ENCODE data around the gene DNAI2. TPM values are rescaled to one million over a fixed set of nuclear protein-coding genes. Genes with fewer than 3 reads are reported as not detected.
A peak's percentile ranks its signal among the peaks of the same experiment; 100 is the strongest.

The DNAI2 gene
- total and polyA plus RNA-seq, 12 donors: 0.06 to 0.26 (median 0.14) TPM; not detected in 9

DNA sequence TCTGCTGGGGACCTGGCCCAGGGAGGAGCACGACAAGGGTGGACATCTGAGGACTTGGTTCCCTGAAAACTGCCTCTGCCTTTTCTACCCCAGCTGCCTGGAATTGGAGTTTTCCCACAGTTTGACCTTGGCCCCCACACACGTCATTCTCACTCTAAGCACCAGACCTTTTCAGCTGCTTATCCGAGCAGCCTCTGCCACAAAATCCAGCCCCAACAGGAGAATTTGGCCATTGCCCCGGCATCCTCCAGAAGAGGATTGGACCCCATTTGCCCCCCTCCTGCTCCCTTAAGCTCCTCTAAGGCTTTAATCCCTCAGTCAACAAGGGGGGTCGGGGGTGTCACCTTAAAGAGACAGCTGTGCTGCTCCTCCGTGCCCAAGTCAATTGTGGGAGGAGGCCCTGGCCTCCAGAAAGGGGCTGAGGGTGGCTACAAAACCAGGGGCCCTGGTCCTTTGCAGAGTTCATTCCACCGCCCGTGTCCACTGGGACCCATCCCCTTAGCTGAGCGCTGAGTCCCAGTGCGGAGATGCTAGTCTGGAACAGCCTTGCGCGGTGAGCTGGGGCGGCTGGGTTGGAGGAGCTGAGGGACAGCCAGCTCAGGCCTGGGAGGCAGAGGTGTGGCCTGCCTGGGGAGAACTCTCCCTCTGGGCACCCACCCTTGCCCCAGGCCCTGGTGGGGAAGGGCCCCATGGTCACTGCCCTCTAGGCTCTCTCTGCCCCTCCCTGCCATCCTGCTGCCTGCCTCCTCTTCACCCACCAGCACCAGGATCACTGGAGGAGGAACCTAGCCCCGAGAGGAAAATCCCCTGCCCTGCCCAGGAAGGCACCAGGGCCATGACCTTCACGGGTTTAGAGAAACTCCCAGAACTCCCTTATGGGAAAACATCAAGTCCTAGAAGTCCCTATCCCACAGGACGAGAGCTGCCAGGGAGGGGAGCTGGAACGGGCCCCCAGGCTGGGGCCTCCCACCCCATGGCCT is 41.8 kb upstream of the DNAI2 start:
- peak in 4 of 7 donors; percentile 51 to 59 (median 56) for DNase-seq
- no peaks in the 10 kb centered on the region for H3K27me3 ChIP-seq
- H3K27ac ChIP-seq: peak overlapping the region in 1 of 5 donors; percentile 55
- WGBS, 4 donors: 52 to 78% (median 76%) methylated on average over 6 to 17 of the region's 17 CpGs
- no peak overlapping the region for H3K4me3 ChIP-seq
- intact Hi-C loops (cut with DNase I): no loop called here
- peaks cover 0 to 4% of the 10 kb centered on the region in 2 donors for H3K4me1 ChIP-seq (replicated peaks in 1 of 2)
- TF ChIP-seq, protein P1, sequence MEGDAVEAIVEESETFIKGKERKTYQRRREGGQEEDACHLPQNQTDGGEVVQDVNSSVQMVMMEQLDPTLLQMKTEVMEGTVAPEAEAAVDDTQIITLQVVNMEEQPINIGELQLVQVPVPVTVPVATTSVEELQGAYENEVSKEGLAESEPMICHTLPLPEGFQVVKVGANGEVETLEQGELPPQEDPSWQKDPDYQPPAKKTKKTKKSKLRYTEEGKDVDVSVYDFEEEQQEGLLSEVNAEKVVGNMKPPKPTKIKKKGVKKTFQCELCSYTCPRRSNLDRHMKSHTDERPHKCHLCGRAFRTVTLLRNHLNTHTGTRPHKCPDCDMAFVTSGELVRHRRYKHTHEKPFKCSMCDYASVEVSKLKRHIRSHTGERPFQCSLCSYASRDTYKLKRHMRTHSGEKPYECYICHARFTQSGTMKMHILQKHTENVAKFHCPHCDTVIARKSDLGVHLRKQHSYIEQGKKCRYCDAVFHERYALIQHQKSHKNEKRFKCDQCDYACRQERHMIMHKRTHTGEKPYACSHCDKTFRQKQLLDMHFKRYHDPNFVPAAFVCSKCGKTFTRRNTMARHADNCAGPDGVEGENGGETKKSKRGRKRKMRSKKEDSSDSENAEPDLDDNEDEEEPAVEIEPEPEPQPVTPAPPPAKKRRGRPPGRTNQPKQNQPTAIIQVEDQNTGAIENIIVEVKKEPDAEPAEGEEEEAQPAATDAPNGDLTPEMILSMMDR (IDR thresholded peaks at IDR 0.05): no peak
- TF ChIP-seq POLR2A (IDR thresholded peaks at IDR 0.05): no peak
- H3K9me3 ChIP-seq (replicated peaks in 1 of 3): no peaks in the 10 kb centered on the region
- no peaks in the 10 kb centered on the region for H3K36me3 ChIP-seq (replicated peaks in 1 of 2)

DNA sequence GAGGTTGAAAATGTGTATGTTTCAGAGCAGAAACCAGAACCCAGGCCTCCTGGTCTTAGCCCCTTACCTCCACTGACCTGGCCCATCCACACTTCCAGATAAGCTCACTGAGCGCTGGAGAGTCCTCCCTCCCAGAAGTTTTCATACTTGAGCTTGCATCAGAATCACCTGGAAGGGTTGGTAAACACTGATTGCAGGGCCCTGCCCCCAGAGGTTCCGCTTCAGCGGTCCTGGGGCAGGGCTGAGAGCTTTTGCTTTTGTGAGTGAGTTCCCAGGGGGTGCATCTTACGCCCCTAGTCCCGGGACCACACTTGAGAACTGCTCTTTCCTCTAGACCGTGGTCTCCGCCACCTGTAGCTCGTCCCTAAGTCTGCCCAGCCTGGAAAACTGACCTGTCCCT is 40.1 kb upstream of the DNAI2 start:
- 85 to 97% (median 95%) methylated on average over 4 to 8 of the region's 8 CpGs for WGBS, 4 donors

DNA sequence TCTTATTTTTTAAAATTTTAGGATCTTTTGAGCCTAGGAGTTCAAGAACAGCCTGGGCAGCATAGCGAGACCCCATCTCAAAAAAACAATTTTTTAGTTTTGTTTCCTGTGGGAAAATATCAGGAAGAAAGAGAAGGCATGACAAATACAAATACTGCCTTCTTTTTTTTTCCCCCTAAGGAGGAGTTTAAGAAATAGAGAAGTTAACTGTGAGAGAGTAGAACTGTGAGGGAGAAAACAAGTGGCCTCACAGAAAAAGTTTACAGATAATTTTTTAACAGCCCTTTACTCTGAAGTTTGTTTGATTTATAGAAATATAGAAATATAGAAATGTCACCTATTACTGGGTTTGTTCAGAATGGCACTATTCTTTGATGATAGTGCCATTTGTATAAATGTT is 39.5 kb upstream of the DNAI2 start:
- WGBS, 4 donors: 72 to 86% (median 83%) methylated on average over 1 of the region's 1 CpG
- H3K4me3 ChIP-seq: no peak overlapping the region
- no peaks in the 10 kb centered on the region for H3K27me3 ChIP-seq
- TF ChIP-seq, protein P1 (IDR thresholded peaks at IDR 0.05): no peak
- TF ChIP-seq POLR2A (IDR thresholded peaks at IDR 0.05): no peak
- H3K36me3 ChIP-seq (replicated peaks in 1 of 2): no peaks in the 10 kb centered on the region
- H3K27ac ChIP-seq: peak overlapping the region in 2 of 5 donors; percentile 53 to 66
- no peak for DNase-seq
- H3K9me3 ChIP-seq (replicated peaks in 1 of 3): no peaks in the 10 kb centered on the region
- intact Hi-C loops (cut with DNase I): no loop called here
- H3K4me1 ChIP-seq (replicated peaks in 1 of 2): peaks cover 0 to 4% of the 10 kb centered on the region in 2 donors

More for the DNA sequence above, 40.1 kb upstream of the DNAI2 start:
- Histone ChIP-seq H3K4me1 (replicated peaks in 1 of 2) (peaks cover 0 to 4% of the 10 kb centered on the region in 2 donors), H3K27ac (no peak overlapping the region), H3K27me3 (no peaks in the 10 kb centered on the region), H3K4me3 (no peak overlapping the region), H3K9me3 (replicated peaks in 1 of 3) (no peaks in the 10 kb centered on the region), H3K36me3 (replicated peaks in 1 of 2) (no peaks in the 10 kb centered on the region)
- DNase-seq: no peak
- TF ChIP-seq, protein P1 (IDR thresholded peaks at IDR 0.05): no peak
- no peak for TF ChIP-seq POLR2A (IDR thresholded peaks at IDR 0.05)
- intact Hi-C loops (cut with DNase I): no loop called here

DNA sequence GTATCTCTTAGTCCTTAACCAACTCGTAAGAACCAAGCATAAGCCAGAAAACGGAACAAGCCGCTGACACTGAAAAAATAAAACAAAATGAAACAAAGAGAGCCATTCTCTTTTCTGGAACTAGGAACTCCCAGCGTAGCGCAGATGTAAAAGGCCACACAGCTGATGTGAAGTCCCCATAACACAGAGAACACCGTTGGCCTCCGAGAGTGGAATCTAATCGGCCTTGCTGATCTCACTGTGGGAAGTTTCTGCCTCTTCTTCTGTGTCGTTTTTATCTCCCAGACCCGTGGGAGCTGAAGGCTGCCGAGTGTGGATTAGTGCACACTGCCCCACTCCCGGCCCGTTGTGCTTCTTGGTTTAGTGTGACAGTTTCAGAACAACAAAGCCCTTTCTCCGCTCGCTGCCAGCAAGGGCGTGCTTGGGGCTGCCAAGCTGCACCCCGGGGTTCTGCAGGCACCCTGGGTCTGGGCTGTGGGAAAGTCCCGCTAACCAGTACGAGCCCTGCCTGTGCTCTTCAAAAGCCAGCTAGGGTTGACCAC is 38.9 kb upstream of the DNAI2 start:
- Histone ChIP-seq H3K4me1 (replicated peaks in 1 of 2) (peaks cover 0 to 4% of the 10 kb centered on the region in 2 donors), H3K4me3 (no peak overlapping the region), H3K27ac (peak overlapping the region in 2 of 5 donors; percentile 53 to 66), H3K36me3 (replicated peaks in 1 of 2) (no peaks in the 10 kb centered on the region), H3K9me3 (replicated peaks in 1 of 3) (no peaks in the 10 kb centered on the region), H3K27me3 (no peaks in the 10 kb centered on the region)
- intact Hi-C loops (cut with DNase I): no loop called here
- WGBS, 4 donors: 58 to 69% (median 61%) methylated on average over 15 to 19 of the region's 19 CpGs
- DNase-seq: no peak
- TF ChIP-seq, protein P1 (IDR thresholded peaks at IDR 0.05): no peak
- no peak for TF ChIP-seq POLR2A (IDR thresholded peaks at IDR 0.05)
